ENCODE measurements around the gene HS6ST3.
"Not testable (repeated sequence)": the region's sequence is repeated elsewhere in the genome, so short reads cannot be mapped to it uniquely, and the experiment has no call there.

HS6ST3 gene

GRCh38 chr13:96089749-96090239, at the start of gene HS6ST3:
Gene HS6ST3, plus strand, starts transcription at chr13:96090107.
- DNase-seq, result peak; percentile 58

GRCh38 chr13:96041326-96042110, 48.4 kb upstream of the HS6ST3 start:
- DNase-seq, result no peak

GRCh38 chr13:96044238-96044637, 45.7 kb upstream of the HS6ST3 start:
- no peak for DNase-seq

GRCh38 chr13:96046449-96047126, 43.3 kb upstream of the HS6ST3 start:
- not testable (repeated sequence) for DNase-seq

GRCh38 chr13:96050955-96051354, 39.0 kb upstream of the HS6ST3 start:
- not testable (repeated sequence) for DNase-seq

- not testable (repeated sequence) for DNase-seq
Observed at GRCh38 chr13:96051491-96051890, 38.4 kb upstream of the HS6ST3 start.

- DNase-seq, result not testable (repeated sequence)
Observed at GRCh38 chr13:96051946-96052345, 38.0 kb upstream of the HS6ST3 start.

GRCh38 chr13:96052656-96053002, 37.3 kb upstream of the HS6ST3 start:
- no peak for DNase-seq

GRCh38 chr13:96053003-96053703, 36.8 kb upstream of the HS6ST3 start, which contains the start of gene UGGT2:
Gene UGGT2, minus strand, starts transcription at chr13:96053401. Its CDS starts 89 bp downstream, at chr13:96053312.
- peak; percentile 96 for DNase-seq

GRCh38 chr13:96065849-96066248, 24.1 kb upstream of the HS6ST3 start:
- no peak for DNase-seq

GRCh38 chr13:96068729-96069128, 21.2 kb upstream of the HS6ST3 start:
- DNase-seq, result no peak

GRCh38 chr13:96071504-96071903, 18.4 kb upstream of the HS6ST3 start:
- DNase-seq, result no peak

- DNase-seq, result no peak
Observed at GRCh38 chr13:96072392-96072791, 17.5 kb upstream of the HS6ST3 start.

- DNase-seq, result no peak
Observed at GRCh38 chr13:96075953-96076543, 13.9 kb upstream of the HS6ST3 start.

- no peak for DNase-seq
Observed at GRCh38 chr13:96080676-96081075, 9.2 kb upstream of the HS6ST3 start.

- no peak for DNase-seq
Observed at GRCh38 chr13:96081888-96082287, 8.0 kb upstream of the HS6ST3 start.

GRCh38 chr13:96082640-96083039, 7.3 kb upstream of the HS6ST3 start:
- no peak for DNase-seq

GRCh38 chr13:96086736-96087135, 3.2 kb upstream of the HS6ST3 start:
- no peak for DNase-seq

- no peak for DNase-seq
Observed at GRCh38 chr13:96089139-96089538, 768 bp upstream of the HS6ST3 start.

- DNase-seq, result peak; percentile 35
Observed at GRCh38 chr13:96090240-96091101, 564 bp downstream of the HS6ST3 start.

GRCh38 chr13:96091164-96092117, 1.5 kb downstream of the HS6ST3 start:
- DNase-seq, result peak; percentile 64
